HG02642 (cell line): Measurements from ENCODE around the gene FNDC10.
A peak's percentile ranks its signal among the peaks of the same experiment; 100 is the strongest.
"Not testable (repeated sequence)": the region's sequence is repeated elsewhere in the genome, so short reads cannot be mapped to it uniquely, and the experiment has no call there.

ENCODE experiments used
- ATAC-seq: cut with Tn5 transposase; IDR thresholded peaks from one replicate; pipeline ENCODE4 v1.9.1; 2021; ENCODE audit warnings: mild to moderate bottlenecking; ENCODE audit not compliant: unreplicated experiment, poor library complexity

FNDC10 gene

GRCh38 chr1:1600861-1601563 lies 1.1 kb upstream of the FNDC10 start:
- ATAC-seq = no peak

GRCh38 chr1:1599030-1599934 lies 653 bp downstream of the FNDC10 start:
- no peak for ATAC-seq

GRCh38 chr1:1598720-1599029 lies 1.3 kb downstream of the FNDC10 start:
- no peak for ATAC-seq

- ATAC-seq = no peak
These were observed 1.8 kb downstream of the FNDC10 start for GRCh38 chr1:1598051-1598719.

GRCh38 chr1:1597275-1597930 lies 2.5 kb downstream of the FNDC10 start:
- no peak for ATAC-seq

GRCh38 chr1:1596493-1597274 lies 3.3 kb downstream of the FNDC10 start:
- ATAC-seq = no peak

- ATAC-seq = not testable (repeated sequence)
These were observed 4.6 kb downstream of the FNDC10 start for GRCh38 chr1:1595341-1595740.

GRCh38 chr1:1594602-1595260 lies 5.2 kb downstream of the FNDC10 start:
- no peak for ATAC-seq

- ATAC-seq = no peak
These were observed 5.9 kb downstream of the FNDC10 start for GRCh38 chr1:1593834-1594601.

- no peak for ATAC-seq
These were observed 8.5 kb downstream of the FNDC10 start for GRCh38 chr1:1591452-1591851.

- ATAC-seq = no peak
These were observed 16.5 kb downstream of the FNDC10 start for GRCh38 chr1:1583347-1584010.

- ATAC-seq = no peak
These were observed 17.2 kb downstream of the FNDC10 start for GRCh38 chr1:1582585-1583346.

GRCh38 chr1:1578371-1578940 lies 21.5 kb downstream of the FNDC10 start:
- ATAC-seq = no peak

- ATAC-seq = no peak
These were observed 22.4 kb downstream of the FNDC10 start for GRCh38 chr1:1577367-1578011.

- peak; percentile 84 for ATAC-seq
These were observed 25.0 kb downstream of the FNDC10 start, which contains the start of gene SSU72 for GRCh38 chr1:1574721-1575537. Gene SSU72, minus strand, starts transcription at chr1:1574863. Its CDS starts 306 bp downstream, at chr1:1574557.
